ENCODE data around the gene COQ8A. TPM values are rescaled to one million over a fixed set of nuclear protein-coding genes. Genes with fewer than 3 reads are reported as not detected.
A peak's percentile ranks its signal among the peaks of the same experiment; 100 is the strongest.

The COQ8A gene
- total RNA-seq, 6 donors from 2014 or later, result 27.1 to 105 (median 44.6) TPM

DNA sequence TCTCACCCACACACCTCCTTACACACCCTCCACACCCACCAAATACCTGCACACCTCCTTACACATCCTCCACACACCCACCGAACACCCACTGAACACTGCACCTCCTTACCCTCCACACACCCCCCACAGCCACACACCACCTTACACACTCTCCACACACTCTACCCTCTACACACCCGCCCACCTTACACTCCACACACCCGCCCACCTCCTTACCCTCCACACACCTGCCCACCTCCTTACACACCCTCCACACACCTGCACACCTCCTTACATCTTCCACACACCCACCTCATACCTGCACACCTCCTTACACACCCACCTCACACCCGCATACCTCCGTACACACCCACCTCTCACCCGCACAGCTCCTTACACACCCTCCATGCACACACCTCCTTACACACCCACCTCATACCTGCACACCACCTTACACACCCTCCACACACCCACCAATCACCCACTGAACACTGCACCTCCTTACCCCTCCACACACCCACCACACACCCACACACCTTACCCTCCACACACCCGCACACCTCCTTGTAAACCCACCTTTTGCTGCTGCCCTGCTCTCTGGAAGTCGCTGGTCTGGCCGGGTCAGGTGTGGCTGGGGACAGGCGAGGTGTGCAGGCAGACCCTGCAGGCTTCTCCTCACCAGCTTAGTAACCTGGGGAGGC, 38.5 kb downstream of the COQ8A start:
- Histone ChIP-seq H3K27ac (no peak overlapping the region), H3K4me1 (peaks cover 16 to 26% (median 17%) of the 10 kb centered on the region in 4 donors), H3K27me3 (no peaks in the 10 kb centered on the region), H3K9me3 (no peaks in the 10 kb centered on the region), H3K4me3 (no peak overlapping the region), H3K36me3 (peaks cover 0 to 33% (median 18%) of the 10 kb centered on the region in 4 donors)
- TF ChIP-seq, protein P1, sequence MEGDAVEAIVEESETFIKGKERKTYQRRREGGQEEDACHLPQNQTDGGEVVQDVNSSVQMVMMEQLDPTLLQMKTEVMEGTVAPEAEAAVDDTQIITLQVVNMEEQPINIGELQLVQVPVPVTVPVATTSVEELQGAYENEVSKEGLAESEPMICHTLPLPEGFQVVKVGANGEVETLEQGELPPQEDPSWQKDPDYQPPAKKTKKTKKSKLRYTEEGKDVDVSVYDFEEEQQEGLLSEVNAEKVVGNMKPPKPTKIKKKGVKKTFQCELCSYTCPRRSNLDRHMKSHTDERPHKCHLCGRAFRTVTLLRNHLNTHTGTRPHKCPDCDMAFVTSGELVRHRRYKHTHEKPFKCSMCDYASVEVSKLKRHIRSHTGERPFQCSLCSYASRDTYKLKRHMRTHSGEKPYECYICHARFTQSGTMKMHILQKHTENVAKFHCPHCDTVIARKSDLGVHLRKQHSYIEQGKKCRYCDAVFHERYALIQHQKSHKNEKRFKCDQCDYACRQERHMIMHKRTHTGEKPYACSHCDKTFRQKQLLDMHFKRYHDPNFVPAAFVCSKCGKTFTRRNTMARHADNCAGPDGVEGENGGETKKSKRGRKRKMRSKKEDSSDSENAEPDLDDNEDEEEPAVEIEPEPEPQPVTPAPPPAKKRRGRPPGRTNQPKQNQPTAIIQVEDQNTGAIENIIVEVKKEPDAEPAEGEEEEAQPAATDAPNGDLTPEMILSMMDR (IDR thresholded peaks at IDR 0.05), result no peak
- no peak for TF ChIP-seq EP300 (IDR thresholded peaks at IDR 0.05)
- TF ChIP-seq POLR2A (IDR thresholded peaks at IDR 0.05), result no peak
- TF ChIP-seq POLR2AphosphoS5 (IDR thresholded peaks at IDR 0.05), result no peak
- 95 to 96% methylated on average over 10 of the region's 10 CpGs for WGBS, 2 donors
- DNase-seq (no peak), ATAC-seq (ENCODE audit: low FRiP score in 2 of 2) (no peak)

DNA sequence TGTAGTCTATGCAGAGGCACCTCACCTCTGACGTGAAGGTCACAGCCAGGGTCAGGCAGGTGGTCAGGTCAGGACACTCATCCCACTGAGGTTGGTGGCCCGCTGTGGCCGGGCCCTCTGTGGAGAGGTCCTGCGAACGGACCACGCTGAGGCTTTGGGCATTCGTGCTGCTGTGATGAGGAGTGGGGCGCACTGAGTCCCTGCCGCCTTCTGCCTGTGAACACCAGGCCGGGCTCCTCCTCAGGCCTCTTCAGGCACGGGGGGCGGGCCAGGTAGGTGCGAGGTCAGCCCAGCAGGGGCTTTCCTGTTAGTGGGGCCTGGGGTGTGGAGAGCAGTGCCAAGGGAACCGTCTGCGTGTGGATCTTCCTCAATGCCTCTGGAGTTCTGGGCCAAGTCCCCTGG, 39.0 kb downstream of the COQ8A start:
- peaks cover 10 to 20% (median 12%) of the 10 kb centered on the region in 4 donors for H3K4me1 ChIP-seq
- peaks cover 0 to 37% (median 21%) of the 10 kb centered on the region in 4 donors for H3K36me3 ChIP-seq
- H3K27me3 ChIP-seq, result no peaks in the 10 kb centered on the region
- TF ChIP-seq EP300 (IDR thresholded peaks at IDR 0.05) (no peak), POLR2AphosphoS5 (IDR thresholded peaks at IDR 0.05) (no peak), POLR2A (IDR thresholded peaks at IDR 0.05) (no peak)
- TF ChIP-seq, protein P1 (IDR thresholded peaks at IDR 0.05), result no peak
- DNase-seq, result peak in 1 of 2 donors; percentile 73
- ATAC-seq (ENCODE audit: low FRiP score in 2 of 2), result no peak
- H3K9me3 ChIP-seq, result no peaks in the 10 kb centered on the region
- 69 to 90% methylated on average over 4 to 15 of the region's 15 CpGs for WGBS, 2 donors
- H3K27ac ChIP-seq, result no peak overlapping the region
- no peak overlapping the region for H3K4me3 ChIP-seq

DNA sequence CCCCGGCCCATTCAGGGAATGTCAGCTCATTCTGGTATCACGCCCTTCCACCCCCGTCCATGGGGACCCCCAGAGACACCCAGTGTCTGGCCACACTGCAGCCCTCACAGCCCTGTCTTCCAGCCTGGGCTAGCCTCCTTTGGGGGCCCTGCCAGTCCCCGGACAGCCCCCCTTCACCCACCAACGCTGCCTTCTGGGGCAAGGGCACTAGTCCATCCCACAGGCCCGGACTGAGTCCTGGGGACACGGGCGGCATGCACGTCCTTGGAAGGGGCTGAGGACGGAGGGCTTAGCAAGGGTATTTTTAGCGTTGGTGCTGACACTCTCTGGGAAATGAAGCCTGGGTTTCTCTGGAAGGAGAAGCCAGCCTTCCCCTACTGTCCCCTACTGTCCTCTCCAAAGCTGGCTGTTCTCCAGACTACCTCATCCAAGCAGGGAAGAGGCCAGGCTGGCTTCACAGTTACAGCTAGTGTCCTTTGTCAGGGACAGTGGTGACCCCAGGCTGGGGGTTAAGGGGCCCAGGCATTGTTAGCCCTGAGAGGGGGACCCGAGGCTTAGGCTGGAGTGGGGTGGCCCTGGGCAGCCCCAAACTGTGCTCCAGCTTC, 39.5 kb downstream of the COQ8A start:
- DNase-seq, result peak in 1 of 2 donors; percentile 51
- no peak for ATAC-seq (ENCODE audit: low FRiP score in 2 of 2)
- H3K4me3 ChIP-seq, result no peak overlapping the region
- no peaks in the 10 kb centered on the region for H3K27me3 ChIP-seq
- H3K36me3 ChIP-seq, result peaks cover 3 to 42% (median 23%) of the 10 kb centered on the region in 4 donors
- H3K4me1 ChIP-seq, result peaks cover 5 to 15% (median 8%) of the 10 kb centered on the region in 4 donors
- no peaks in the 10 kb centered on the region for H3K9me3 ChIP-seq
- no peak overlapping the region for H3K27ac ChIP-seq
- TF ChIP-seq POLR2AphosphoS5 (IDR thresholded peaks at IDR 0.05), result no peak
- TF ChIP-seq POLR2A (IDR thresholded peaks at IDR 0.05), result no peak
- no peak for TF ChIP-seq EP300 (IDR thresholded peaks at IDR 0.05)
- TF ChIP-seq, protein P1 (IDR thresholded peaks at IDR 0.05), result no peak
- WGBS, 2 donors, result 84 to 87% methylated on average over 3 to 11 of the region's 12 CpGs

DNA sequence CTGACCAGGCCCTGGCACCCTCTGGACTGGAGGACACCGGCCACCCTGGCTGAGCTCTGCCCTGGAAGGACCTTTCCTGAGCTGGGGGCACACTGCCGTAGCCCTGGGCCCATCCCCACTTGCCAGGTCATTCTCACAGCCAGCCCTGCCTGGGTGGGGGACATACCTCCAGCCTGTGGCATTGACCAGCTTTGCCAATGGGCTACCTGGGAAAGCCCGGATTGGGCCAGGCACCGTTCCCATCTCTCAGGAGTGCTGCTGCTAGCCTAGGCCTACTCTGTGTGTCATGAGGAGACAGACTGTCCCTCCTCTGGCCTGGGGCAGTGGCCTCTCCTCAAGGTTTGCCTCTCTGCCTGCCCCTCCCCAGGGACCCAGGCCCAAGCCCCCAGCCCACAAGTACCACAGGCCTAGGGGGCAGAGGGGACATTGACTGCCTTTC, 40.0 kb downstream of the COQ8A start:
- peaks cover 4 to 47% (median 25%) of the 10 kb centered on the region in 4 donors for H3K36me3 ChIP-seq
- DNase-seq (peak in 1 of 2 donors; percentile 61), ATAC-seq (ENCODE audit: low FRiP score in 2 of 2) (no peak)
- peaks cover under 1 to 10% (median 3%) of the 10 kb centered on the region in 4 donors for H3K4me1 ChIP-seq
- no peaks in the 10 kb centered on the region for H3K27me3 ChIP-seq
- no peak for TF ChIP-seq POLR2A (IDR thresholded peaks at IDR 0.05)
- no peak for TF ChIP-seq EP300 (IDR thresholded peaks at IDR 0.05)
- TF ChIP-seq, protein P1 (IDR thresholded peaks at IDR 0.05), result no peak
- TF ChIP-seq POLR2AphosphoS5 (IDR thresholded peaks at IDR 0.05), result no peak
- no peaks in the 10 kb centered on the region for H3K9me3 ChIP-seq
- no peak overlapping the region for H3K4me3 ChIP-seq
- 90% methylated on average over 2 of the region's 4 CpGs; no CpG with 5 or more reads in 1 of the 2 donors for WGBS, 2 donors
- no peak overlapping the region for H3K27ac ChIP-seq
